GM12878 (cell line): ENCODE data around the gene MTHFS. TPM values are rescaled to one million over a fixed set of nuclear protein-coding genes. Genes with fewer than 3 reads are reported as not detected.

Source experiments
- BCL3 ChIP-seq: IDR thresholded peaks from 2 replicates; pipeline ENCODE4 v1.6.1; 2011; ENCODE audit warnings: borderline replicate concordance, low read depth, mild to moderate bottlenecking, moderate library complexity, low read length; ENCODE audit not compliant: insufficient read depth, poor library complexity, severe bottlenecking
- CHD4 ChIP-seq: fragments of 200-600 bp; sonication (generic); IDR thresholded peaks from 2 replicates; pipeline ENCODE4 v1.6.1; 2016; ENCODE audit warnings: mild to moderate bottlenecking
- FOS ChIP-seq: IDR thresholded peaks from 3 replicates; pipeline ENCODE4 v1.6.1; 2011; ENCODE audit warnings: borderline replicate concordance; ENCODE audit not compliant: insufficient read length; ENCODE audit errors: extremely low read depth
- FOXM1 ChIP-seq: IDR thresholded peaks from 2 replicates; pipeline ENCODE4 v1.6.1; 2012; ENCODE audit warnings: low read depth, mild to moderate bottlenecking, inconsistent platforms, low read length, moderate library complexity
- GATAD2B ChIP-seq: fragments of 450-650 bp; conservative IDR thresholded peaks from 2 replicates; pipeline ENCODE4 v1.6.1; 2017; ENCODE audit warnings: low read depth, mild to moderate bottlenecking, moderate library complexity
- JUND ChIP-seq: IDR thresholded peaks from 2 replicates; pipeline ENCODE4 v1.6.1; 2012; ENCODE audit warnings: low read depth, mild to moderate bottlenecking, low read length, improper control_type of control experiment, moderate library complexity
- MTA3 ChIP-seq: IDR thresholded peaks from 2 replicates; pipeline ENCODE4 v1.6.1; 2012; ENCODE audit warnings: low read length, inconsistent platforms, borderline replicate concordance
- NFXL1 ChIP-seq: fragments of 450-650 bp; IDR thresholded peaks from 2 replicates; pipeline ENCODE4 v1.6.1; 2017; ENCODE audit warnings: antibody characterized with exemption, mild to moderate bottlenecking, borderline replicate concordance
- NKRF ChIP-seq: fragments of 450-650 bp; conservative IDR thresholded peaks from 2 replicates; pipeline ENCODE4 v1.6.1; 2017; ENCODE audit warnings: mild to moderate bottlenecking, moderate library complexity
- NR2F1 ChIP-seq: fragments of 450-650 bp; conservative IDR thresholded peaks from 2 replicates; pipeline ENCODE4 v1.6.1; 2017; ENCODE audit warnings: mild to moderate bottlenecking
- PAX5 ChIP-seq: IDR thresholded peaks from 2 replicates; pipeline ENCODE4 v1.6.1; 2011; ENCODE audit warnings: low read depth, low read length, borderline replicate concordance
- RUNX3 ChIP-seq: IDR thresholded peaks from 2 replicates; pipeline ENCODE4 v1.6.1; 2012; ENCODE audit warnings: low read length, inconsistent platforms
- SMARCA5 ChIP-seq: fragments of 450-650 bp; IDR thresholded peaks from 2 replicates; pipeline ENCODE4 v1.6.1; 2017; ENCODE audit warnings: mild to moderate bottlenecking
- SPI1 ChIP-seq: IDR thresholded peaks from 2 replicates; pipeline ENCODE4 v1.6.1; 2011; ENCODE audit warnings: low read depth, mild to moderate bottlenecking, low read length, moderate library complexity, borderline replicate concordance; ENCODE audit not compliant: insufficient read depth
- SUZ12 ChIP-seq: fragments of 200-600 bp; sonication (generic); IDR thresholded peaks from one replicate; pipeline ENCODE4 v1.6.1; 2018; ENCODE audit warnings: antibody characterized with exemption, mild to moderate bottlenecking; ENCODE audit not compliant: unreplicated experiment
- WRNIP1 ChIP-seq: IDR thresholded peaks from 2 replicates; pipeline ENCODE4 v1.6.1; 2011; ENCODE audit warnings: low read depth, low read length, improper control_type of control experiment, borderline replicate concordance
- ZNF384 ChIP-seq: IDR thresholded peaks from 2 replicates; pipeline ENCODE4 v1.6.1; 2012; ENCODE audit warnings: low read depth, mild to moderate bottlenecking, low read length, improper control_type of control experiment, borderline replicate concordance
- ZNF622 ChIP-seq: fragments of 450-650 bp; IDR thresholded peaks from 2 replicates; pipeline ENCODE4 v1.6.1; 2017; ENCODE audit warnings: mild to moderate bottlenecking, inconsistent platforms
- polyA plus RNA-seq, 11 experiments: library from polyadenylated mRNA; depleted of rRNA in 4 of 11; unstranded in 6 of 11; stranded (reverse) in 5 of 11; fragments of >200 nt; fragmentation: Nextera tagmentation in 4 of 11; fragmentation: Illumina TruSeq in 1 of 11; extraction: Ambion mirVana in 4 of 11; extraction: Trizol in 1 of 11; gene quantifications; 1 replicate in 1 of 11; 2 replicates in 10 of 11; pipeline versions ENCODE4 v1.2.1 to v1.2.3, GENCODE V29; 2011 to 2016; ENCODE audit warnings: inconsistent platforms in 2 of 11, missing spikeins in 2 of 11, low read depth in 1 of 11
- total RNA-seq, 4 experiments: library from RNA; depleted of rRNA in 3 of 4; stranded (reverse); fragments of >200 nt in 3 of 4; fragmentation: Illumina TruSeq in 1 of 4; extraction: Trizol in 1 of 4; gene quantifications; 2 replicates each; pipeline versions ENCODE4 v1.2.1 to v1.2.3, GENCODE V29; 2013 to 2021
- TF ChIP-seq, protein P1 (sequence below): fragments of 450-650 bp; IDR thresholded peaks from 2 replicates; pipeline ENCODE4 v1.6.1; 2017; ENCODE audit warnings: borderline replicate concordance
- TF ChIP-seq, protein P2 (sequence below): fragments of 150-350 bp; IDR thresholded peaks from 2 replicates; pipeline ENCODE4 v1.6.1; 2016; ENCODE audit warnings: low read depth, low read length
- TF ChIP-seq, protein P3 (sequence below): IDR thresholded peaks from 2 replicates; pipeline ENCODE4 v1.6.1; 2011; ENCODE audit warnings: borderline replicate concordance, low read depth, mild to moderate bottlenecking, moderate library complexity, mixed read lengths, low read length; ENCODE audit not compliant: insufficient read depth; ENCODE audit errors: extremely low read length

The MTHFS gene
- total and polyA plus RNA-seq, 10 of the 15 experiments (the other 5 are each of a cell fraction or from before 2014, with no cell fraction given) = 14.0 to 81.9 (median 31.8) TPM

GRCh38 chr15:79923515-79924169 lies 26.8 kb upstream of the MTHFS start (continued):
- TF ChIP-seq, protein P1, sequence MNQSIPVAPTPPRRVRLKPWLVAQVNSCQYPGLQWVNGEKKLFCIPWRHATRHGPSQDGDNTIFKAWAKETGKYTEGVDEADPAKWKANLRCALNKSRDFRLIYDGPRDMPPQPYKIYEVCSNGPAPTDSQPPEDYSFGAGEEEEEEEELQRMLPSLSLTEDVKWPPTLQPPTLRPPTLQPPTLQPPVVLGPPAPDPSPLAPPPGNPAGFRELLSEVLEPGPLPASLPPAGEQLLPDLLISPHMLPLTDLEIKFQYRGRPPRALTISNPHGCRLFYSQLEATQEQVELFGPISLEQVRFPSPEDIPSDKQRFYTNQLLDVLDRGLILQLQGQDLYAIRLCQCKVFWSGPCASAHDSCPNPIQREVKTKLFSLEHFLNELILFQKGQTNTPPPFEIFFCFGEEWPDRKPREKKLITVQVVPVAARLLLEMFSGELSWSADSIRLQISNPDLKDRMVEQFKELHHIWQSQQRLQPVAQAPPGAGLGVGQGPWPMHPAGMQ = no peak
- TF ChIP-seq FOS = no peak
- TF ChIP-seq NR2F1 = no peak; the same call in none of the 2 replicates
- TF ChIP-seq SPI1 = peak; percentile 28; the same call in 1 of the 2 replicates
- TF ChIP-seq ZNF384 = no peak
- TF ChIP-seq JUND = 0 out of 2 replicates have a peak, but pooled peaks have one; percentile 13
- no peak for TF ChIP-seq FOXM1
- TF ChIP-seq NKRF = peak; percentile 82
- TF ChIP-seq PAX5 = no peak
- no peak for TF ChIP-seq SUZ12
- TF ChIP-seq MTA3 = no peak
- no peak for TF ChIP-seq CHD4
- no peak for TF ChIP-seq WRNIP1
- TF ChIP-seq SMARCA5 = peak; percentile 54
- TF ChIP-seq, protein P2, sequence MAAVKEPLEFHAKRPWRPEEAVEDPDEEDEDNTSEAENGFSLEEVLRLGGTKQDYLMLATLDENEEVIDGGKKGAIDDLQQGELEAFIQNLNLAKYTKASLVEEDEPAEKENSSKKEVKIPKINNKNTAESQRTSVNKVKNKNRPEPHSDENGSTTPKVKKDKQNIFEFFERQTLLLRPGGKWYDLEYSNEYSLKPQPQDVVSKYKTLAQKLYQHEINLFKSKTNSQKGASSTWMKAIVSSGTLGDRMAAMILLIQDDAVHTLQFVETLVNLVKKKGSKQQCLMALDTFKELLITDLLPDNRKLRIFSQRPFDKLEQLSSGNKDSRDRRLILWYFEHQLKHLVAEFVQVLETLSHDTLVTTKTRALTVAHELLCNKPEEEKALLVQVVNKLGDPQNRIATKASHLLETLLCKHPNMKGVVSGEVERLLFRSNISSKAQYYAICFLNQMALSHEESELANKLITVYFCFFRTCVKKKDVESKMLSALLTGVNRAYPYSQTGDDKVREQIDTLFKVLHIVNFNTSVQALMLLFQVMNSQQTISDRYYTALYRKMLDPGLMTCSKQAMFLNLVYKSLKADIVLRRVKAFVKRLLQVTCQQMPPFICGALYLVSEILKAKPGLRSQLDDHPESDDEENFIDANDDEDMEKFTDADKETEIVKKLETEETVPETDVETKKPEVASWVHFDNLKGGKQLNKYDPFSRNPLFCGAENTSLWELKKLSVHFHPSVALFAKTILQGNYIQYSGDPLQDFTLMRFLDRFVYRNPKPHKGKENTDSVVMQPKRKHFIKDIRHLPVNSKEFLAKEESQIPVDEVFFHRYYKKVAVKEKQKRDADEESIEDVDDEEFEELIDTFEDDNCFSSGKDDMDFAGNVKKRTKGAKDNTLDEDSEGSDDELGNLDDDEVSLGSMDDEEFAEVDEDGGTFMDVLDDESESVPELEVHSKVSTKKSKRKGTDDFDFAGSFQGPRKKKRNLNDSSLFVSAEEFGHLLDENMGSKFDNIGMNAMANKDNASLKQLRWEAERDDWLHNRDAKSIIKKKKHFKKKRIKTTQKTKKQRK = no peak
- no peak for TF ChIP-seq NFXL1
- no peak; the same call in 1 of the 2 replicates for TF ChIP-seq RUNX3
- no peak for TF ChIP-seq ZNF622
- no peak for TF ChIP-seq BCL3
- TF ChIP-seq GATAD2B = peak; percentile 55; the same call in 1 of the 2 replicates
- TF ChIP-seq, protein P3, sequence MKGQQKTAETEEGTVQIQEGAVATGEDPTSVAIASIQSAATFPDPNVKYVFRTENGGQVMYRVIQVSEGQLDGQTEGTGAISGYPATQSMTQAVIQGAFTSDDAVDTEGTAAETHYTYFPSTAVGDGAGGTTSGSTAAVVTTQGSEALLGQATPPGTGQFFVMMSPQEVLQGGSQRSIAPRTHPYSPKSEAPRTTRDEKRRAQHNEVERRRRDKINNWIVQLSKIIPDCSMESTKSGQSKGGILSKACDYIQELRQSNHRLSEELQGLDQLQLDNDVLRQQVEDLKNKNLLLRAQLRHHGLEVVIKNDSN = no peak
